Measurements from ENCODE around the gene IFITM1. TPM values are rescaled to one million over a fixed set of nuclear protein-coding genes. Genes with fewer than 3 reads are reported as not detected.
"Not testable (repeated sequence)": the region's sequence is repeated elsewhere in the genome, so short reads cannot be mapped to it uniquely, and the experiment has no call there.

Gene IFITM1
- total and polyA plus RNA-seq, 2 donors from 2014 or later, result 248 to 440 TPM

- no peak for FAIRE-seq
- Histone ChIP-seq H3K27me3 (ENCODE audit: control insufficient read depth, insufficient read depth, low read length) (no peaks in the 10 kb centered on the region), H3K4me3 (ENCODE audit: low read length in 3 of 3) (no peak overlapping the region), H3K36me3 (ENCODE audit: control insufficient read depth in 2 of 3, insufficient read depth in 3 of 3, low read length in 3 of 3) (no peaks in the 10 kb centered on the region), H3K4me1 (ENCODE audit: control insufficient read depth in 2 of 3, insufficient read depth in 2 of 3, low read depth in 1 of 3, low read length in 3 of 3) (no peaks in the 10 kb centered on the region), H3K9me3 (ENCODE audit: control insufficient read depth in 2 of 3, insufficient read depth in 1 of 3, low read length in 3 of 3) (no peaks in the 10 kb centered on the region), H3K27ac (ENCODE audit: low read depth in 2 of 2, low read length in 2 of 2) (peak overlapping the region in 1 of 2 donors; percentile 47), H3K9ac (ENCODE audit: low read length in 3 of 3) (no peak overlapping the region)
- TF ChIP-seq CTCF (IDR thresholded peaks at IDR 0.05; ENCODE audit: borderline replicate concordance, extremely low read depth, insufficient read depth), result no peak
- no peak for DNase-seq
- intact Hi-C loops (cut with DNase I), result no loop called here
Observed at GRCh38 chr11:342328-342727, 28.5 kb downstream of the IFITM1 start.

GRCh38 chr11:344836-345578 lies 31.2 kb downstream of the IFITM1 start:
- H3K27me3 ChIP-seq (ENCODE audit: control insufficient read depth, insufficient read depth, low read length), result no peaks in the 10 kb centered on the region
- no peak overlapping the region for H3K27ac ChIP-seq (ENCODE audit: low read depth in 2 of 2, low read length in 2 of 2)
- H3K4me3 ChIP-seq (ENCODE audit: low read length in 3 of 3), result no peak overlapping the region
- intact Hi-C loops (cut with DNase I), result no loop called here
- H3K9me3 ChIP-seq (ENCODE audit: control insufficient read depth in 2 of 3, insufficient read depth in 1 of 3, low read length in 3 of 3), result no peaks in the 10 kb centered on the region
- TF ChIP-seq CTCF (IDR thresholded peaks at IDR 0.05; ENCODE audit: borderline replicate concordance, extremely low read depth, insufficient read depth), result no peak
- no peak overlapping the region for H3K9ac ChIP-seq (ENCODE audit: low read length in 3 of 3)
- FAIRE-seq (no peak), DNase-seq (no peak)
- no peaks in the 10 kb centered on the region for H3K4me1 ChIP-seq (ENCODE audit: control insufficient read depth in 2 of 3, insufficient read depth in 2 of 3, low read depth in 1 of 3, low read length in 3 of 3)
- no peaks in the 10 kb centered on the region for H3K36me3 ChIP-seq (ENCODE audit: control insufficient read depth in 2 of 3, insufficient read depth in 3 of 3, low read length in 3 of 3)

- no peak overlapping the region for H3K4me3 ChIP-seq (ENCODE audit: low read length in 3 of 3)
- no peak for TF ChIP-seq CTCF (IDR thresholded peaks at IDR 0.05; ENCODE audit: borderline replicate concordance, extremely low read depth, insufficient read depth)
- intact Hi-C loops (cut with DNase I), result no loop called here
- no peaks in the 10 kb centered on the region for H3K4me1 ChIP-seq (ENCODE audit: control insufficient read depth in 2 of 3, insufficient read depth in 2 of 3, low read depth in 1 of 3, low read length in 3 of 3)
- no peaks in the 10 kb centered on the region for H3K27me3 ChIP-seq (ENCODE audit: control insufficient read depth, insufficient read depth, low read length)
- no peak overlapping the region for H3K27ac ChIP-seq (ENCODE audit: low read depth in 2 of 2, low read length in 2 of 2)
- DNase-seq (no peak), FAIRE-seq (no peak)
- no peak overlapping the region for H3K9ac ChIP-seq (ENCODE audit: low read length in 3 of 3)
- no peaks in the 10 kb centered on the region for H3K36me3 ChIP-seq (ENCODE audit: control insufficient read depth in 2 of 3, insufficient read depth in 3 of 3, low read length in 3 of 3)
- no peaks in the 10 kb centered on the region for H3K9me3 ChIP-seq (ENCODE audit: control insufficient read depth in 2 of 3, insufficient read depth in 1 of 3, low read length in 3 of 3)
Observed at GRCh38 chr11:346529-346928, 32.7 kb downstream of the IFITM1 start.

- intact Hi-C loops (cut with DNase I); H3K36me3 ChIP-seq (ENCODE audit: control insufficient read depth in 2 of 3, insufficient read depth in 3 of 3, low read length in 3 of 3); DNase-seq; H3K27ac ChIP-seq (ENCODE audit: low read depth in 2 of 2, low read length in 2 of 2); H3K9ac ChIP-seq (ENCODE audit: low read length in 3 of 3); FAIRE-seq; H3K9me3 ChIP-seq (ENCODE audit: control insufficient read depth in 2 of 3, insufficient read depth in 1 of 3, low read length in 3 of 3); H3K27me3 ChIP-seq (ENCODE audit: control insufficient read depth, insufficient read depth, low read length); H3K4me3 ChIP-seq (ENCODE audit: low read length in 3 of 3): not testable (repeated sequence)
- peaks cover 3 to 17% (median 14%) of the 10 kb centered on the region in 3 donors for H3K4me1 ChIP-seq (ENCODE audit: control insufficient read depth in 2 of 3, insufficient read depth in 2 of 3, low read depth in 1 of 3, low read length in 3 of 3)
Observed at GRCh38 chr11:349270-349954, 35.6 kb downstream of the IFITM1 start.

GRCh38 chr11:350033-350722 lies 36.3 kb downstream of the IFITM1 start:
- not testable (repeated sequence) for H3K4me3 ChIP-seq (ENCODE audit: low read length in 3 of 3); DNase-seq; H3K27ac ChIP-seq (ENCODE audit: low read depth in 2 of 2, low read length in 2 of 2); FAIRE-seq; H3K36me3 ChIP-seq (ENCODE audit: control insufficient read depth in 2 of 3, insufficient read depth in 3 of 3, low read length in 3 of 3); H3K9me3 ChIP-seq (ENCODE audit: control insufficient read depth in 2 of 3, insufficient read depth in 1 of 3, low read length in 3 of 3); H3K27me3 ChIP-seq (ENCODE audit: control insufficient read depth, insufficient read depth, low read length); H3K9ac ChIP-seq (ENCODE audit: low read length in 3 of 3)
- intact Hi-C loops (cut with DNase I), result loop anchor here (10.0 kb wide), 1 partner anchor 45 kb away; the partner anchor contains the start of gene IFITM2
- H3K4me1 ChIP-seq (ENCODE audit: control insufficient read depth in 2 of 3, insufficient read depth in 2 of 3, low read depth in 1 of 3, low read length in 3 of 3), result peaks cover 3 to 17% (median 15%) of the 10 kb centered on the region in 3 donors

Measured in kidney (tissue), 14 donors.